ENCODE measurements around the gene EYS.
"Not testable (repeated sequence)": the region's sequence is repeated elsewhere in the genome, so short reads cannot be mapped to it uniquely, and the experiment has no call there.

Gene EYS

DNA sequence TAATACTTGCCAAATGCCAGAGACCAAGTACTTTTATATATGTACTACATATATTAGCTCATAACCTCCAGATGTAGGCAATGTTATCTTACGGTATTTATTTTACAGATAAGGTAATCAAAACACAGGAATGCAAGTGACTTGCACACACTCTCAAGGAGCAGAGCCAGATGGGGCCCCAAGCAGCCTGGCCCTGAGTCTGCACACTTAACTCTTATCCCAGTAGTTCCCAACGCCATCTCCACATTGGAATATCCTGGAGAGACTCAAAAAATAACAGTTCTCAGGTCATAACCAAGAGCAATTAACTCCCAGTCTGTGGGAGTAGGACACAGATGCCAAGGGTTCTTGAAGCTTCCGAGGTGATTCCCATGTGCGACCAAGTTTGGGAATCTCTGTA lies 1672.7 kb downstream of the EYS start:
- TF ChIP-seq ZNF274 (IDR thresholded peaks at IDR 0.05; ENCODE audit: low read depth, low read length) = no peak
- H3K4me3 ChIP-seq (ENCODE audit: low read length) = no peak overlapping the region

DNA sequence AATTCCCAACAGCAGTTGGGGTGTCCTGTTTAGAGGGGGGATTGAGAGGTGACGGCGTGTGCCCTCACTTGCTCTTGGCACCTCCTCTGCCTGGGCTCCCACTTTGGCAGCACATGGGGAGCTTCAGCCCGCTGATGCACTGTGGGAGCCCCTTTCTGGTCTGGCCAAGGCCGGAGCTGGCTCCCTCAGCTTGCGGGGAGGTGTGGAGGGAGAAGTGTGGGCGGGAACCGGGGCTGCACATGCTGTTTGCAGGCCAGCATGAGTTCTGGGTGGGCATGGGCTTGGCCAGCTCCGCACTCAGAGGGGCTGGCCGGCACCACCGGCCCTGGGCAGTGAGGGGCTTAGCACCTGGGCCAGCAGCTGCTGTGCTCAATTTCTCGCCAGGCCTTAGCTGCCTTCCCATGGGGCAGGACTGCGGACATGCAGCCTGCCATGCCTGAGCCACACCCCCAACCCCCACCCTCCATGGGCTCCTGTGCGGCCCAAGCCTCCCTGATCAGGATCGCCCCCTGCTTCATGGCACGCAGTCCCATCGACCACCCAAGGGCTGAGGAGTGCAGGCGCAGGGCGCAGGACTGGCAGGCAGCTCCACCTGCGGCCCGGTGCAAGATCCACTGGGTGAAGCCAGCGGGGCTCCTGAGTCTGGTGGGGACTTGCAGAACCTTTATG lies 1675.9 kb downstream of the EYS start:
- not testable (repeated sequence) for H3K4me3 ChIP-seq (ENCODE audit: low read length)

DNA sequence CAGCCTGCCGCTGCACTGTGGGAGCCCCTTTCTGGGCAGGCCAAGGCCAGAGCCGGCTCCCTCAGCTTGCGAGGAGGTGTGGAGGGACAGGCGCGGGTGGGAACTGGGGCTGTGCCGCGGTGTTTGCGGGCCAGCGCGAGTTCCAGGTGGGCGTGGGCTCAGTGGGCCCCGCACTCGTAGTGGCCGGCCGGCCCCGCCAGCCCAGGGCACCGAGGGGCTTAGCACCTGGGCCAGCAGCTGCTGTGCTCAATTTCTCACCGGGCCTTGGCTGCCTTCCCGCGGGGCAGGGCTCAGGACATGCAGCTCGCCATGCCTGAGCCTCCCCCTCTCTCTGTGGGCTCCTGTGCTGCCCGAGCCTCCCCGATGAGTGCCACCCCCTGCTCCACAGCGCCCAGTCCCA lies 1683.3 kb downstream of the EYS start:
- H3K4me3 ChIP-seq (ENCODE audit: low read length) = no peak overlapping the region
- TF ChIP-seq ZNF274 (IDR thresholded peaks at IDR 0.05; ENCODE audit: low read depth, low read length) = no peak

DNA sequence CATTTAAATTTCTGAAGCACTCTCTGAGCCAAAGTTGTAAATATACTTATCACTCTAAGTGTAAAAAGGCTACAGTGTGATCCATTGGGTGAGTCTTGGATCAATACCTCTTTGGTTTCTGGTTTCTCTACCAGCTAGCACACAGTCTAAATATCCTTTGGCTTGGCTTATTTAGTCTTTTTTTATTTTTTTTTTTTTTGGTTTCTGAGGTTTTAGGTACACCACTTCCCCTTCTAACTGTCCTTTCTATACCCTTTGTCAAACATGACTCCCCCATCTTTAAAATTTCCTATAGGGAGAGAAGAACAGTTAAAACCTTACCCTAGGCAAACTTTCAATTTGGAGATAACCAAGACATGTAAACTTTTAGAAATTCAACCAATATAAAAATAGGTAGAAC lies 1692.4 kb downstream of the EYS start:
- H3K4me3 ChIP-seq (ENCODE audit: low read length) = no peak overlapping the region
- TF ChIP-seq ZNF274 (IDR thresholded peaks at IDR 0.05; ENCODE audit: low read depth, low read length) = no peak

DNA sequence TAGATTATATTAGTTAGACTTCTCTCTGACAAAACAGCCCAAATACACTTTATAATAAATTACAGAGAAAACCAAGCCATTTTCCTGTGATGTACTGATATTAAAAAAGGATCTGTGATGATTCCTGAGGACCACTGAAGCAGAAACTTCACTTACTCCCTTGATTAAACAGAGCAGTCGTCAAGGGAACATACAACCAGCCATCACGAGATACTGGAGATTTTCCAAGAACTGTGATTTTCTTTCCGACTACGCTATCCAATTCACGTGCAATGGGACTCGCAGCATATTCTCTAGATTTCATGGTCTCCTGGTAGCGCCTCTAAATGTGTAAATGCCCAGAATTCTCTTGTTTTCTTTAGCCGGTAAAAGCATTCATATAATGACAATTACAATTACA lies 1694.0 kb downstream of the EYS start:
- H3K4me3 ChIP-seq (ENCODE audit: low read length) = no peak overlapping the region
- TF ChIP-seq ZNF274 (IDR thresholded peaks at IDR 0.05; ENCODE audit: low read depth, low read length) = no peak

DNA sequence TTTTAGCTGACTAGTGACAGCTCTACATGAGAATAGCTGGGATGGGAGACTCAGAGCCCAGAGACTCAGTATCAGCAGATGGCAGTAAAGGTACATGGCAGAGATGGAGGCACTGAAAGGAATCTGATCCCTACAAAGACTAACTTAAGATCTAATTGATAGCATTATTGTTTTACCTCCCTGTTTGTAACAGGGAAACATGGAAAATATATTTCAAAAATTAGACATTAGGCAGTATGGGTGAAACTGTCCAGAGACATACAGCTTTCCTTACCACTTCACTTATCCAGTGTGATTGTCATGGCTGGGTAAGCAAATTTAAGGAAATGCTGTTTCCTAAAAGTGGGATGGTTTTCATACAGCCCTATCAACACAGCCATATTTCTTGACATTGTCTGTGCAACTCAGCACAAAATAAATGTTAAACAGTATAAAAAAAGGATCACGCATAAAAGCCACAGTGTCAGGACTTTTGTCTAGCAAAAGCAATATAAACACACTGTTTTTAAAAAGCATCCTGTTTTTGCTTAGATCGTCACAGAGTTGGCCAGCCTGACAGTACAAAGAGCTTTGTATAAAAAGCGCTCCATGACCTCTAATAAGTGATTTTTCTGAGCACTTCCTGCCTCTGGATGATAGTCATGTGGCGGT lies 1694.5 kb downstream of the EYS start:
- no peak overlapping the region for H3K4me3 ChIP-seq (ENCODE audit: low read length)
- TF ChIP-seq ZNF274 (IDR thresholded peaks at IDR 0.05; ENCODE audit: low read depth, low read length) = no peak

DNA sequence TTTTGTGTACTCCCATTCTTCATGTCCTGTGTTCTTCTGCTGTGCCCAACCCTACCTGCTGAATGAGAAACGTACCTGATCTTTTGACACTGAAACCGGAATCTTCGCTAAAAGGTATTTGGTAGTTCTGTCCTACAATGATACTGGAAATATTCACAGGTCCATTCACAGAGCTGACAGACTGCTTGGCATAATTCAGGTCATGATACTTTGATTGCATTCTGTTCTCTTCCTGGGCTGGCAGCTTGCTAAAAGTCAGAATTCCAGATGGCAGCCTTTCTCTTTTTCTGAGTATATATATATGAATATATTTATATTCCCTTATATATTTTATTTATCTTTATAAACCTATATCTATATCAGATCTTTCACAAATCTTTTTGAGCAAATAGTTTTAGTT lies 1696.4 kb downstream of the EYS start:
- no peak for TF ChIP-seq ZNF274 (IDR thresholded peaks at IDR 0.05; ENCODE audit: low read depth, low read length)
- no peak overlapping the region for H3K4me3 ChIP-seq (ENCODE audit: low read length)

DNA sequence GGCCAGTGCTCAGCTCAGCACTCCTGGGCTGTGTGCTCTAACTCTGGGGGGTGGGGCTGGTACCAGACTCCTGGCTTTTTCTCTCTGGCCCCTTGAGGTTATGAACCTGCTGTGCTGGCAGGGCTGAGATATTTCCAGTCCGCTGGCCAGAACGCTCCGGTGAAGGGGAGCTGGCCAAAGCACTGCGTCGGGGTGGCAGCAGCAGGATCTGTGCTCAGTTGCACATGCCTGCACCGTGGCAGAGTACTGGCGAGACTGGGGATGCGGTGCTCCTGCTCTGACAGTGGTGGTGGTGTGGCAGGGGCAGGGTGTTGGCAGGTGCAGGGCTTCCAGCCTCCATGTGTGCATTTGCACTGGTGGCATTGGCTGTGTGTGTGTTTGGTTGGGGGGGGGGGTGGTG lies 1697.0 kb downstream of the EYS start:
- H3K4me3 ChIP-seq (ENCODE audit: low read length) = no peak overlapping the region
- no peak for TF ChIP-seq ZNF274 (IDR thresholded peaks at IDR 0.05; ENCODE audit: low read depth, low read length)

DNA sequence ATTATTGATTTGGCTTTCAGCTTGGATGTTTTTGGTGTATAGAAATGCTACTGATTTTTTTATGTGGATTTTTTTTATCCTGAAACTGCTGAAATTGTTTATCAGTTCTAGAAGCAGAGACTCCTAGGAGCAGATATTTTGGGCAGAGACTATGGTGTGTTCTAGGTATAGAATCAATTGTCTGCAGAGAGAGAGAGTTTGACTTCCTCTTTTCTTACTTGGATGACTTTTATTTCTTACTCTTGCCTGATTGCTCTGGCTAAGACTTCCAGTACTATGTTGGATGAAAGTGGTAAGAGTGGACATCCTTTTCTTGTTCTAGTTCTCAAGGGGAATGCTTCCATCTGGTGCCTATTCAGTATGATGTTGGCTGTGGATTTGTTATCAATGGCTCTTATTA lies 1700.8 kb downstream of the EYS start:
- H3K4me3 ChIP-seq (ENCODE audit: low read length) = no peak overlapping the region
- TF ChIP-seq ZNF274 (IDR thresholded peaks at IDR 0.05; ENCODE audit: low read depth, low read length) = no peak

DNA sequence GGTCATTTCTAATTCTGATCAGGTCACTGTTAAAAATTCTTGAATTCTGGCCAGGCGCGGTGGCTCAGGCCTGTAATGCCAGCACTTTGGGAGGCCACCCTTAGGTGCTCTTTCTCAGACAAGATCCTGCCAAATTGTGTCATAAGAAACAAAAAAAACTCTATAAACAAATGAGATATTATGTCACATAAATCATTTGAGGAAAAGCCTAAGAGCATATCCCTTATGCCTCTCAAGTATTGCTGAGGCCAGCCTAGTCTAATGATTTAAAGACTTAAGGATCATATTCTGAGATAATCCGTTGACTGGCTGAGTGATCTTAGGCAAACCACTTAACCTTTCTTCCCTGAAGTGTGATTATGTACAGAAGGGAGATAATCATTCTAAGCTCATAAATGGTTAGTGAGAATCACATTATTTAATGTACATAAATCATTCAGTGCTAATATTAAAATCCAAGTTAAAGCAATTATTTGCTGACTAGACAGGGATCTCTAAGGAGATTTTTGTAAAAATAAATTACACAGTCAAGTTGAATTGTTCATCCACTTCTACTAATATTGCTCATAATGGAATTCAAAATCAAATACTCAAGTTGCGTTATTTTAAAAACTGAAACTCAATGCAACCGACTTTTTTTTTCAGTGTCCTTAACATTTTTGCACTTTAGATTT lies 1706.1 kb downstream of the EYS start:
- no peak overlapping the region for H3K4me3 ChIP-seq (ENCODE audit: low read length)
- TF ChIP-seq ZNF274 (IDR thresholded peaks at IDR 0.05; ENCODE audit: low read depth, low read length) = no peak

DNA sequence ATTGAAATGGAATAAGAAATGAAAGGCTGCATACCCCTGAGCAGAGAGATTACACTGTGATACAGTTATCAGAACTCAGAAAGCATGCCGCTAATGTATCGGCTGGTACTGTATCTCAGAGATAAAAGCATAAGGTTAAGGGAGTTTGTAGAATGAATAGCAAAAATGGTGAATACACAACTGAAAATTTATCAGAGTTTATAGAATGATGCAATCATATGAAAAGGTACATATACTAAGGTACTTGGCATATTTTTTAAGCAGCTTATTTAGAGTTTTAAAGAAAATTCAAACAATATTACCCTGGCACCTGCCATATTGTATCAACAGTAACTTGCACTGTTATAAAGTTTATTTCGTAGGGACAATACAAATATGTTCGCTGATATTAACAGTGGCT lies 1707.4 kb downstream of the EYS start:
- no peak overlapping the region for H3K4me3 ChIP-seq (ENCODE audit: low read length)
- no peak for TF ChIP-seq ZNF274 (IDR thresholded peaks at IDR 0.05; ENCODE audit: low read depth, low read length)

DNA sequence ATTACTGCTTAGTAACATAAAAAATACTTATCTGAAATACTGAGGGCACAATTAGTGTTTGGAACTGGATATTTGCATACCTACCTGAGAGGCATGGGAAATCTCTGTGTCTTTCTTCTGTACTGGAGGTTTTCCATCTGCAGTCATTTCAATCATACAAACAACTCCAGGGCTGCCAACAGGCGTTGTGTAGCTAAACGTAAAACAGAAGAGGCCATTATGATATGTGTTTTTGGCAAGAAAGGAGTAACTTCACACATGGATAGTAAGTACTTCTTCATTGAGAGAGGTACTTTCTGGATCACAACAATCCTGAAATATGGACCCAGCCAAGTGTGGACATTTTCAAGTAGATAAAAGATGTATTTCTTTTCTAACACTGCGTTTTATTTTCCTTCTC lies 1708.0 kb downstream of the EYS start:
- TF ChIP-seq ZNF274 (IDR thresholded peaks at IDR 0.05; ENCODE audit: low read depth, low read length) = no peak
- H3K4me3 ChIP-seq (ENCODE audit: low read length) = no peak overlapping the region

DNA sequence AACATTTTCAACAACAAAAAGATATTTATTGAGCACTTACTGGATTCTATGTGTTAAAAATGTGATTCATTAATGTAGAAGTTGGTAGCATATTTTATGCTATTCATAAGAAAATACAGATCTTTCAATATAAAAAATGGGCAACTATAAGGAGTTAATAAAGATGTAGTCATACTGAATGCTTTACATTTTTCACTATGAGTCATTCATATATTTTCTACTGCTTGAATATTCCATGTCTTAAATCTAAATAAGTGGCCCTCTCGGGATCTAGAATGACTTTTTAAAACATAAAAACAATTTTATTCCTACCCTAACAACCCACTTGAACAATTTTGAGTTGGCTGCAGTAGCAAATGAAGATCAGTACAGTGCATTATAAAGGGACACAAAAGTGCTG lies 1709.3 kb downstream of the EYS start:
- no peak overlapping the region for H3K4me3 ChIP-seq (ENCODE audit: low read length)
- TF ChIP-seq ZNF274 (IDR thresholded peaks at IDR 0.05; ENCODE audit: low read depth, low read length) = no peak

DNA sequence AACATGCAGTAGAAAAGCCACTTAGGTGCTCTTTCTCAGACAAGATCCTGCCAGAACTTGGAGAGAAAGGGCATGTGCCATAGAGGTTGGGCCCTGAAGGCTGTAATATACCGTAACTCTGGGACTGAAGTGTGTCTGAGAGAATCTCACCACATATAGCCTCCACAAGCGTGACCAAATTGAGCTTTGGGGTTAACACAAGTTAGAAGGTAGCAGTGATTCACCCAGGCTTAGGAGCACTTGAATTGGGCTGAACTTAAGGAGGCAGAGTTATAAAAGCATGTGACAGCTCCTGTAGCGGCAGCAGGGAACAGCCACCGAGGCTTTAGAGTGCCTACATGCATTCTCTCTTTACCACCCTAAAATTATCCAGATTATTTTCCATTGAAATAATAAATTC lies 1709.8 kb downstream of the EYS start:
- TF ChIP-seq ZNF274 (IDR thresholded peaks at IDR 0.05; ENCODE audit: low read depth, low read length) = no peak
- no peak overlapping the region for H3K4me3 ChIP-seq (ENCODE audit: low read length)

DNA sequence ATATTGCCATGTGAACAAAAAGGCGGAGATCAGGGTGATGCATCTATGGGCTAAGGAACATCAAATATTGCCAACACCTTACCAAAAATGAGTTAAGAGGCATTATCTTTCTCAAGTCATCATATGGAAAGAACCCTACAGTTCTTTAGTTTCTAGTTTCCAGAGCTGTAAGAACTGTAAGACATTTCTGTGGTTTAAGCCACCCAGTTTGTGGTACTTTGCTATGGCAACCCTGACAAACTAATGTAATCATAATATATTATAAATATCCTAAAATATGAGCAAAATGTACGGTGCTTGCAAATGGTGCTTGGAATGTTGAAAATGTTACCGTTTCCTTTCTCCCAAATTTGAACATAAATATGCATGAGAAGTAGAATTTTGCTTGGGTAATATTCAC lies 1721.8 kb downstream of the EYS start:
- TF ChIP-seq ZNF274 (IDR thresholded peaks at IDR 0.05; ENCODE audit: low read depth, low read length) = no peak

More for the DNA sequence above, 1721.8 kb downstream of the EYS start:
- H3K4me3 ChIP-seq (ENCODE audit: low read length) = no peak overlapping the region
